ENCODE results near the gene SPAG5. TPM values are rescaled to one million over a fixed set of nuclear protein-coding genes. Genes with fewer than 3 reads are reported as not detected.
"Not testable (repeated sequence)": the region's sequence is repeated elsewhere in the genome, so short reads cannot be mapped to it uniquely, and the experiment has no call there.

SPAG5 gene
- total RNA-seq, 1 donor from 2014 or later: 3.7 TPM

GRCh38 chr17:28612936-28613872, 14.4 kb upstream of the SPAG5 start:
- FAIRE-seq: no peak
- peak; percentile 35 to 45 for DNase-seq (ENCODE audit: low spot score in 2 of 2)

GRCh38 chr17:28612531-28612930, 13.7 kb upstream of the SPAG5 start:
- DNase-seq (ENCODE audit: low spot score in 2 of 2): no peak
- FAIRE-seq: no peak

GRCh38 chr17:28610376-28610775, 11.6 kb upstream of the SPAG5 start:
- FAIRE-seq (no peak), DNase-seq (ENCODE audit: low spot score in 2 of 2) (no peak)

- not testable (repeated sequence) for FAIRE-seq; DNase-seq (ENCODE audit: low spot score in 2 of 2)
Observed at GRCh38 chr17:28604031-28604430, 5.2 kb upstream of the SPAG5 start.

GRCh38 chr17:28599311-28600184, 723 bp upstream of the SPAG5 start:
- DNase-seq (ENCODE audit: low spot score in 2 of 2): peak; percentile 47 to 74

GRCh38 chr17:28598389-28598788, 436 bp downstream of the SPAG5 start:
- DNase-seq (ENCODE audit: low spot score in 2 of 2): no peak
- no peak for FAIRE-seq

More at GRCh38 chr17:28599311-28600184, 723 bp upstream of the SPAG5 start:
- no peak for FAIRE-seq

- FAIRE-seq: no peak
- DNase-seq (ENCODE audit: low spot score in 2 of 2): no peak
Observed at GRCh38 chr17:28597606-28598383, 1.0 kb downstream of the SPAG5 start.

GRCh38 chr17:28592260-28592659, 6.6 kb downstream of the SPAG5 start:
- DNase-seq (ENCODE audit: low spot score in 2 of 2) (no peak), FAIRE-seq (no peak)

- DNase-seq (ENCODE audit: low spot score in 2 of 2) (no peak), FAIRE-seq (no peak)
Observed at GRCh38 chr17:28585851-28586250, 13.0 kb downstream of the SPAG5 start.

GRCh38 chr17:28584434-28584833, 14.4 kb downstream of the SPAG5 start:
- no peak for DNase-seq (ENCODE audit: low spot score in 2 of 2)
- FAIRE-seq: no peak

- FAIRE-seq (no peak), DNase-seq (ENCODE audit: low spot score in 2 of 2) (no peak)
Observed at GRCh38 chr17:28582513-28582912, 16.3 kb downstream of the SPAG5 start.

- FAIRE-seq (no peak), DNase-seq (ENCODE audit: low spot score in 2 of 2) (no peak)
Observed at GRCh38 chr17:28580959-28581358, 17.9 kb downstream of the SPAG5 start.

GRCh38 chr17:28579526-28579925, 19.3 kb downstream of the SPAG5 start:
- DNase-seq (ENCODE audit: low spot score in 2 of 2): no peak
- no peak for FAIRE-seq

GRCh38 chr17:28578246-28579195, 20.3 kb downstream of the SPAG5 start:
- no peak for FAIRE-seq
- DNase-seq (ENCODE audit: low spot score in 2 of 2): no peak

GRCh38 chr17:28577466-28577824, 21.4 kb downstream of the SPAG5 start:
- DNase-seq (ENCODE audit: low spot score in 2 of 2) (no peak), FAIRE-seq (no peak)

- no peak for FAIRE-seq
- DNase-seq (ENCODE audit: low spot score in 2 of 2): peak; percentile 84 to 98
Observed at GRCh38 chr17:28576758-28577465, 21.9 kb downstream of the SPAG5 start, which contains the start of gene ALDOC. TSS of gene ALDOC (minus strand) at chr17:28576895. CDS start at chr17:28575532, 1,363 bp downstream.

GRCh38 chr17:28576016-28576415, 22.8 kb downstream of the SPAG5 start:
- not testable (repeated sequence) for FAIRE-seq; DNase-seq (ENCODE audit: low spot score in 2 of 2)

GRCh38 chr17:28575126-28575795, 23.6 kb downstream of the SPAG5 start:
- DNase-seq (ENCODE audit: low spot score in 2 of 2) (no peak), FAIRE-seq (no peak)
